Vagina (tissue), 2 donors: Measurements from ENCODE around the gene AP4B1. TPM values are rescaled to one million over a fixed set of nuclear protein-coding genes. Genes with fewer than 3 reads are reported as not detected.

ENCODE experiments used
- DNase-seq, 2 donors: peaks; one replicate each; pipeline ENCODE4 v3.0.0-alpha.2; 2017; ENCODE audit errors: extremely low spot score in 2 of 2
- H3K27ac ChIP-seq: fragments of 200-600 bp; sonication (generic); one replicate; pipeline ENCODE4 v1.5.1; 2019
- H3K27me3 ChIP-seq: fragments of 200-600 bp; sonication (generic); one replicate; pipeline ENCODE4 v1.5.1; 2019
- H3K36me3 ChIP-seq, 2 donors: fragments of 200-600 bp; sonication (generic); one replicate each; pipeline ENCODE4 v1.5.1; 2017 to 2019
- H3K4me1 ChIP-seq: fragments of 200-600 bp; sonication (generic); one replicate; pipeline ENCODE4 v1.5.1; 2019
- H3K4me3 ChIP-seq, 2 donors: fragments of 200-600 bp; sonication (generic); 1 replicate in 1 of 2; 2 replicates in 1 of 2; pipeline ENCODE4 v1.5.1; 2016 to 2019
- H3K9me3 ChIP-seq: fragments of 200-600 bp; sonication (generic); one replicate; pipeline ENCODE4 v1.5.1; 2019
- POLR2A ChIP-seq, 2 donors: fragments of 450-650 bp; IDR thresholded peaks; one replicate each; pipeline ENCODE4 v1.6.1; 2017; ENCODE audit warnings: antibody characterized with exemption in 2 of 2, mild to moderate bottlenecking in 2 of 2, moderate library complexity in 2 of 2
- POLR2AphosphoS5 ChIP-seq, 2 donors: sonication (generic); formaldehyde crosslinking; IDR thresholded peaks; one replicate each; pipeline ENCODE4 v1.9.0; 2017; ENCODE audit warnings: antibody characterized with exemption in 2 of 2, mild to moderate bottlenecking in 2 of 2, low read depth in 1 of 2; ENCODE audit not compliant: insufficient read depth in 1 of 2
- intact Hi-C: fragments of 100-400 bp; cut with DNase I; formaldehyde crosslinking; loops from one replicate; pipeline ENCODE4 v1.15.1; 2023
- total RNA-seq: library from RNA; depleted of rRNA; stranded (reverse); fragments of >200 nt; gene quantifications from one replicate; pipeline ENCODE4 v1.2.3, GENCODE V29; 2016
- TF ChIP-seq, protein P1 (sequence below), 3 experiments: fragments of 450-650 bp in 2 of 3; fragments of 200-600 bp in 1 of 3; sonication (generic) in 1 of 3; IDR thresholded peaks; one replicate each; pipeline ENCODE4 v1.5.1; 2017 to 2019; ENCODE audit warnings: antibody characterized with exemption in 3 of 3, mild to moderate bottlenecking in 2 of 3, moderate library complexity in 2 of 3

Gene AP4B1
- total RNA-seq, 1 donor from 2014 or later = 6.9 TPM

GRCh38 chr1:113893267-113893666, 11.3 kb downstream of the AP4B1 start:
- Histone ChIP-seq H3K27me3 (no peaks in the 10 kb centered on the region), H3K4me3 (no peak overlapping the region), H3K9me3 (no peaks in the 10 kb centered on the region), H3K27ac (no peak overlapping the region), H3K36me3 (peaks cover 0 to 19% of the 10 kb centered on the region in 2 donors), H3K4me1 (no peaks in the 10 kb centered on the region)
- intact Hi-C loops = no loop called here
- DNase-seq = no peak
- TF ChIP-seq, protein P1, sequence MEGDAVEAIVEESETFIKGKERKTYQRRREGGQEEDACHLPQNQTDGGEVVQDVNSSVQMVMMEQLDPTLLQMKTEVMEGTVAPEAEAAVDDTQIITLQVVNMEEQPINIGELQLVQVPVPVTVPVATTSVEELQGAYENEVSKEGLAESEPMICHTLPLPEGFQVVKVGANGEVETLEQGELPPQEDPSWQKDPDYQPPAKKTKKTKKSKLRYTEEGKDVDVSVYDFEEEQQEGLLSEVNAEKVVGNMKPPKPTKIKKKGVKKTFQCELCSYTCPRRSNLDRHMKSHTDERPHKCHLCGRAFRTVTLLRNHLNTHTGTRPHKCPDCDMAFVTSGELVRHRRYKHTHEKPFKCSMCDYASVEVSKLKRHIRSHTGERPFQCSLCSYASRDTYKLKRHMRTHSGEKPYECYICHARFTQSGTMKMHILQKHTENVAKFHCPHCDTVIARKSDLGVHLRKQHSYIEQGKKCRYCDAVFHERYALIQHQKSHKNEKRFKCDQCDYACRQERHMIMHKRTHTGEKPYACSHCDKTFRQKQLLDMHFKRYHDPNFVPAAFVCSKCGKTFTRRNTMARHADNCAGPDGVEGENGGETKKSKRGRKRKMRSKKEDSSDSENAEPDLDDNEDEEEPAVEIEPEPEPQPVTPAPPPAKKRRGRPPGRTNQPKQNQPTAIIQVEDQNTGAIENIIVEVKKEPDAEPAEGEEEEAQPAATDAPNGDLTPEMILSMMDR (IDR thresholded peaks at IDR 0.05) = no peak
- TF ChIP-seq POLR2A (IDR thresholded peaks at IDR 0.05) = no peak
- no peak for TF ChIP-seq POLR2AphosphoS5 (IDR thresholded peaks at IDR 0.05; ENCODE audit: insufficient read depth in 1 of 2, low read depth in 1 of 2)

DNA sequence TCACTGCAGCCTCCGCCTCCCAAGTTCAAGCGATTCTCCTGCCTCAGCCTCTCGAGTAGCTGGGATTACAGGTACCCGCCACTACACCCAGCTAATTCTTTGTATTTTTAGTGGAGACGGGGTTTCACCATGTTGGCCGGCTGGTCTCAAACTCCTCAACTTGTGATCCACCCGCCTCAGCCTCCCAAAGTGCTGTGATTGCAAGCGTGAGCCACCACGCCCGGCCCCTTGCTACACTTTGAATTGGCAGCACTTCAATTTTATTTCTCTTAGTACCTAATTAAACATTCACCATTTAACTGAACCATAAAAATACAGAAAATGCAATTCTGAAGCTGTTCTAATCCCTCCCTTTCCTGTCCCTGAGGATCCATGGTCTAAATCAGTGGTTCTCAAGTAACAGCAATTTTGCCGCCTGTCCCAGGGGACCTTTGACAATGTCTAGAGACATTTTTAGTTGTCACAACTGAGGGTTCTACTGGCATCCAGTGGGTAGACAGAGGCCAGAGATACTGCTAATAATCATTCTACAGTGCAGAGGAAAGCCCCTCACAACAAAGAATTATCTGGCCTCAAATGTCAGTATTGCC, 12.9 kb downstream of the AP4B1 start:
- no peak for DNase-seq
- Histone ChIP-seq H3K36me3 (peaks cover 0 to 8% of the 10 kb centered on the region in 2 donors), H3K27ac (no peak overlapping the region), H3K4me1 (no peaks in the 10 kb centered on the region), H3K27me3 (no peaks in the 10 kb centered on the region), H3K4me3 (no peak overlapping the region), H3K9me3 (no peaks in the 10 kb centered on the region)
- TF ChIP-seq, protein P1 (IDR thresholded peaks at IDR 0.05) = no peak
- no peak for TF ChIP-seq POLR2AphosphoS5 (IDR thresholded peaks at IDR 0.05; ENCODE audit: insufficient read depth in 1 of 2, low read depth in 1 of 2)
- no peak for TF ChIP-seq POLR2A (IDR thresholded peaks at IDR 0.05)
- intact Hi-C loops = no loop called here

DNA sequence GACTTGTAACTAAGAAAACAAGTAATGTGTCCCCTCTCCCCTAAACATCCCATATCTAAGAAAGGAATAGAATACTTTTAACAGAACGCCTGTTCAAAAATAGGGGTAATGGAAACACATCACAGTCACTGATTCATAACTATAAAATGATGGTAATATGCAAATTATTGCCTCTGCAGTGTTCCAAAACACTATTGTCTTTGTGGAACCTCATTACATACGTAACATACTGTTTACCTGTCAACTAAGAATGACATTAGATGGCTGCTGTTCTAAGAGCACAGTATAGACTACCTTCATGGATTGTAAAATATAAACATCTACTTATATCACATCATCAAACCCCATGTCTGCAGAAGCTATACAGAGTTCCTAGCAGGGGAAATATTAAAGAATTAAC, 13.8 kb downstream of the AP4B1 start:
- no peak overlapping the region for H3K27ac ChIP-seq
- no peaks in the 10 kb centered on the region for H3K9me3 ChIP-seq
- H3K4me1 ChIP-seq = no peaks in the 10 kb centered on the region
- intact Hi-C loops = no loop called here
- TF ChIP-seq, protein P1 (IDR thresholded peaks at IDR 0.05) = no peak
- TF ChIP-seq POLR2A (IDR thresholded peaks at IDR 0.05) (no peak), POLR2AphosphoS5 (IDR thresholded peaks at IDR 0.05; ENCODE audit: insufficient read depth in 1 of 2, low read depth in 1 of 2) (no peak)
- no peak overlapping the region for H3K4me3 ChIP-seq
- no peaks in the 10 kb centered on the region for H3K27me3 ChIP-seq
- DNase-seq = no peak
- peaks cover 0 to 6% of the 10 kb centered on the region in 2 donors for H3K36me3 ChIP-seq

- TF ChIP-seq POLR2AphosphoS5 (IDR thresholded peaks at IDR 0.05; ENCODE audit: insufficient read depth in 1 of 2, low read depth in 1 of 2) (no peak), POLR2A (IDR thresholded peaks at IDR 0.05) (no peak)
- TF ChIP-seq, protein P1 (IDR thresholded peaks at IDR 0.05) = no peak
- no peaks in the 10 kb centered on the region for H3K9me3 ChIP-seq
- H3K4me1 ChIP-seq = no peaks in the 10 kb centered on the region
- H3K36me3 ChIP-seq = no peaks in the 10 kb centered on the region
- H3K27ac ChIP-seq = no peak within 1 kb of the TSS
- intact Hi-C loops = no loop called here
- no peak for DNase-seq
- H3K4me3 ChIP-seq = no peak within 1 kb of the TSS
- no peaks in the 10 kb centered on the region for H3K27me3 ChIP-seq
Observed at GRCh38 chr1:113887402-113888175, 17.0 kb downstream of the AP4B1 start, which contains the start of gene BCL2L15. Gene BCL2L15, minus strand, starts transcription at chr1:113887581. Its CDS starts 206 bp downstream, at chr1:113887375.
